ENCODE results near the gene CMSS1.
A peak's percentile ranks its signal among the peaks of the same experiment; 100 is the strongest.

CMSS1 gene

DNA sequence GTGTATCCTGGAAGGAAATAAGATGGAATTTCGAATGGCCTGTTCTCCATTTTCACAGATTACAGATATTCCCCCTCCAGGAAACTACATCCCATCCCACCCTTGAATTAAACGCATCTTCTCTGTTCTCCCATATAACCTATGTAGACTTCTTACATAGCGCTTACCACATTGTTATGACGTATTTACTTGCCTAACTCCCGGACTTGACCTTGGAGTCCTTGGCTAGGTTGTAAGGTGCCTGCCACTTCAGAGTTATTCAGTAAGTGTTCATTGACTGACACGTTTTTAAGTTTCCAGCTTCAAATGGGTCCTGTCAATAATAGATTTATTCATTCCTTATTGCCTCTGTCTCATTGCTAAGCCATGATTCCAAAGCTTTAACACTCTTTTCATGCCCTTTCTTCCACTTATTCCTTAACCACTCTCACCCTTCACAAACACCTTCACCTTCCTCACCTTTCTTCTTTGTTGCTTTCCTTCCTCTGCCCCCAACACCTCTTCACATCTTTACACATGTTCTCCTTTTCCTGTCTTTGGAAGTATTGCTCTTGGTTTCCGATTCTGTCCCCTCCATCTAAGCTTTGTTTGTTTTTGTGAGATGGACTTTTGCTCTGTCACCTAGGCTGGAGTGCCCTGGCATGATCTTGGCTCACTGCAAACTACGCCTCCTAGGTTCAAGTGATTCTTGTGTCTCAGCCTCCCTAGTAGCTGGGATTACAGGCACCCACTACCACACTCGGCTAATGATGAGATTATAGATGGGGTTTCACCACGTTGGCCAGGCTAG lies 138.3 kb downstream of the CMSS1 start:
- no peaks in the 10 kb centered on the region for H3K36me3 ChIP-seq (ENCODE audit: control insufficient read depth, insufficient read depth, low read length)
- H3K4me2 ChIP-seq (ENCODE audit: low read length), result no peak overlapping the region
- H3K79me2 ChIP-seq, result no peaks in the 10 kb centered on the region
- H2AFZ ChIP-seq, result no peak overlapping the region
- H3K4me3 ChIP-seq (ENCODE audit: low read depth, low read length), result no peak overlapping the region
- no peaks in the 10 kb centered on the region for H3K9me3 ChIP-seq (ENCODE audit: control insufficient read depth, low read length)
- H3K4me1 ChIP-seq, result peaks cover 17% of the 10 kb centered on the region
- H3K27ac ChIP-seq, result no peak overlapping the region
- H3K27me3 ChIP-seq (ENCODE audit: control insufficient read depth, insufficient read depth, low read length), result no peaks in the 10 kb centered on the region
- TF ChIP-seq, protein P1, sequence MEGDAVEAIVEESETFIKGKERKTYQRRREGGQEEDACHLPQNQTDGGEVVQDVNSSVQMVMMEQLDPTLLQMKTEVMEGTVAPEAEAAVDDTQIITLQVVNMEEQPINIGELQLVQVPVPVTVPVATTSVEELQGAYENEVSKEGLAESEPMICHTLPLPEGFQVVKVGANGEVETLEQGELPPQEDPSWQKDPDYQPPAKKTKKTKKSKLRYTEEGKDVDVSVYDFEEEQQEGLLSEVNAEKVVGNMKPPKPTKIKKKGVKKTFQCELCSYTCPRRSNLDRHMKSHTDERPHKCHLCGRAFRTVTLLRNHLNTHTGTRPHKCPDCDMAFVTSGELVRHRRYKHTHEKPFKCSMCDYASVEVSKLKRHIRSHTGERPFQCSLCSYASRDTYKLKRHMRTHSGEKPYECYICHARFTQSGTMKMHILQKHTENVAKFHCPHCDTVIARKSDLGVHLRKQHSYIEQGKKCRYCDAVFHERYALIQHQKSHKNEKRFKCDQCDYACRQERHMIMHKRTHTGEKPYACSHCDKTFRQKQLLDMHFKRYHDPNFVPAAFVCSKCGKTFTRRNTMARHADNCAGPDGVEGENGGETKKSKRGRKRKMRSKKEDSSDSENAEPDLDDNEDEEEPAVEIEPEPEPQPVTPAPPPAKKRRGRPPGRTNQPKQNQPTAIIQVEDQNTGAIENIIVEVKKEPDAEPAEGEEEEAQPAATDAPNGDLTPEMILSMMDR (IDR thresholded peaks at IDR 0.05), result no peak
- H3K9ac ChIP-seq, result no peak overlapping the region

DNA sequence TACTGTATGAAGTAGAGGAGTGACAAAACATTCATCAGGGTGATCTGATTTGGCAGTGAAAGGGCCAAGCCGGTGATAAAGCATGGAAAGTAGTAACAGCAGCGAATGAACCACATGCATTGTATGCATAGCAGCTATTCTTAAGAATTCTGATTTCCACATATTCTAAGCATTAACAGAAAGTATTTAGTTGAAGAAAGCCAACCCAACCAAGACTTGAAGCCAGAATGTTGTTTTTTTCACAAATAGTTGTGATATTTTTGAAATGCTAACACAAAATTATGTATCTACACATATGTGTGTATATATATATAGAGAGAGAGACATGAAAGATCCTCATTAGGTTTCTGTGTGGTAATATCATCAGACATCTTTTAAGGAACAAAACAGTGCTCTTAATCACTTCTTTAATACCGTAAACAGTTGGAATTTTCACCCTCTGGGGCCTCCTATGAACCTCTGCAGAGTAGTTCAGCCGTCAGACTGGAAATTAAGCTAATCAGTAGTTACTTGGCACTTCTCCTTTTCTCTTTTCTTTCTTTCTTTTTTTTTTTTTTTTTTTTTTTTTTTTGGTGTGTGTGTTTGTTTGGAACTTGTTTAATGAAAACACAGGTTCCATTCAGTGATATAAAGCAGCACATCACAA lies 139.6 kb downstream of the CMSS1 start:
- Histone ChIP-seq H2AFZ (peak overlapping the region; percentile 16), H3K4me3 (ENCODE audit: low read depth, low read length) (no peak overlapping the region), H3K9me3 (ENCODE audit: control insufficient read depth, low read length) (no peaks in the 10 kb centered on the region), H3K27me3 (ENCODE audit: control insufficient read depth, insufficient read depth, low read length) (no peaks in the 10 kb centered on the region), H3K4me1 (peaks cover 17% of the 10 kb centered on the region), H3K9ac (no peak overlapping the region), H3K36me3 (ENCODE audit: control insufficient read depth, insufficient read depth, low read length) (no peaks in the 10 kb centered on the region), H3K79me2 (no peaks in the 10 kb centered on the region), H3K4me2 (ENCODE audit: low read length) (no peak overlapping the region), H3K27ac (no peak overlapping the region)
- TF ChIP-seq, protein P1 (IDR thresholded peaks at IDR 0.05), result no peak

DNA sequence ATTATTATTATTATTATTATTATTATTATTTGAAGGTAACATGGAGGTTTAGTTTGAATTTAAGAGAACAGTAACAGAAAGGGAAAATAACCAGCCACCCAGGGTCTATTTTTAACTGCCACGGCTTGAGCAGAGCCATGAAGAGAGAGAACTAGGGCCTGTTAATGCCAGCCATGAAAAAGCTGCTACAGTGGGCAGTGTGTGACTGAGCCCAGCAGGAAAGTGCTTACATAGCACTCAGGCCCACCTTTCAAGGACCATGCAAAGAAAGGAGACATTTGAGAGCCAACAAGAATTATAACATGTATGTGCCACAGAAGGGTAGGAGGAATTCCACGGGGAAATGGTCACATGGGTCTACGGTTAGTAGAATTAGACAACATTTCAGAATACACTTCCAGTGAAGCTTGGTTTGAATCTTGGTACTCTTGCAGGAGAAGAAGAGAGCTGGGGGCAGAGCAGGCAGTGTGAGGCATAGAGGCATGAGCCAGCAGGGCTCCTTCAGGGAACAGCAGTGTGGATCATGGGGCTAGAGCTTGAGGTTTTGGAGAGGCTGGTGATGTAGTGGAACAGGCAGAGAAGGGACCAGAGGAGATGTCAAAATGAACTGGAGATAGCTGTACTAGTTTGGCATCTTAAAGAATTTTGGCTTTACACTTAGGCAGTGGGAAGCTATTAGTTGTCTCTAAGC lies 140.7 kb downstream of the CMSS1 start:
- Histone ChIP-seq H3K9me3 (ENCODE audit: control insufficient read depth, low read length) (no peaks in the 10 kb centered on the region), H3K4me2 (ENCODE audit: low read length) (no peak overlapping the region), H3K4me3 (ENCODE audit: low read depth, low read length) (no peak overlapping the region), H2AFZ (no peak overlapping the region), H3K79me2 (no peaks in the 10 kb centered on the region), H3K27ac (no peak overlapping the region), H3K4me1 (peaks cover 14% of the 10 kb centered on the region), H3K36me3 (ENCODE audit: control insufficient read depth, insufficient read depth, low read length) (no peaks in the 10 kb centered on the region), H3K9ac (no peak overlapping the region), H3K27me3 (ENCODE audit: control insufficient read depth, insufficient read depth, low read length) (no peaks in the 10 kb centered on the region)
- TF ChIP-seq, protein P1 (IDR thresholded peaks at IDR 0.05), result no peak

DNA sequence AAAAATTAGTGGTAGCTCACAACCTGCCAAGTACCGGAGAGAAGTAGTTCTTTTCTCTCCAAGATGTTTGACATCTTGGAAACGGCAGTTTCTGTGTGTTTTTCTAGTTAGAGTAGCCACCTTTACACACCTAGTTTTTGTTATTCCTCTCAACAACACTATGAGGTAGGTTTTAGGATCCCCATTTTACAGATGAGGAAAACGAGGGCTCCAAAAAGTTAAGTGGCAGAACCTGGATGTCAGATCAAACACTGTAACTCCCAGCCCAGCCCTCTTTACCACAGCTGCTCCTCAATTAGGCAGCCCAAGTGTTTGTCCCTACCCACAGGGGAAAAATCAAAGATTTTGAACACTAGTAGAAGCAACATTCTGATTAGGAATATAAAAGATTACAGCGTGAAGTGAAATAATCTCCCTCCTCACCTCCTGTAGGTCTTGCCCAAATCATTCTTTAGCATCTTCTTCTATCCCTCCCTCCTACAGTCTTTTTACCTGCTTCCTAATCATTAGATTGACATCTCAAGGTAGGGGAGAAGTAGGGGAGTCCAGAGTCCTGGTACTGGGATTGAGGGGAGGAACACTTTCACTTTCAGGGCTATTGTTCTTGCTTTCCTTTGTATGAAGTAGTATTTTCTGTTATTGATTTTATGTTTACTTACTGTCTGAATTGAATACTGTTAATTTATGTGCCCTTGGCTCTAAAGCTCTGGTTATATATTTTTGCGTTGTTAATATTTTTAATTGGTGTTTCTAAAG lies 142.6 kb downstream of the CMSS1 start:
- TF ChIP-seq, protein P1 (IDR thresholded peaks at IDR 0.05), result no peak
- Histone ChIP-seq H3K9me3 (ENCODE audit: control insufficient read depth, low read length) (no peaks in the 10 kb centered on the region), H2AFZ (no peak overlapping the region), H3K4me3 (ENCODE audit: low read depth, low read length) (no peak overlapping the region), H3K27ac (no peak overlapping the region), H3K79me2 (no peaks in the 10 kb centered on the region), H3K4me1 (peaks cover 15% of the 10 kb centered on the region), H3K27me3 (ENCODE audit: control insufficient read depth, insufficient read depth, low read length) (no peaks in the 10 kb centered on the region), H3K9ac (no peak overlapping the region), H3K4me2 (ENCODE audit: low read length) (no peak overlapping the region), H3K36me3 (ENCODE audit: control insufficient read depth, insufficient read depth, low read length) (no peaks in the 10 kb centered on the region)
